Measurements from ENCODE around the gene ZNF740.

The ZNF740 gene

DNA sequence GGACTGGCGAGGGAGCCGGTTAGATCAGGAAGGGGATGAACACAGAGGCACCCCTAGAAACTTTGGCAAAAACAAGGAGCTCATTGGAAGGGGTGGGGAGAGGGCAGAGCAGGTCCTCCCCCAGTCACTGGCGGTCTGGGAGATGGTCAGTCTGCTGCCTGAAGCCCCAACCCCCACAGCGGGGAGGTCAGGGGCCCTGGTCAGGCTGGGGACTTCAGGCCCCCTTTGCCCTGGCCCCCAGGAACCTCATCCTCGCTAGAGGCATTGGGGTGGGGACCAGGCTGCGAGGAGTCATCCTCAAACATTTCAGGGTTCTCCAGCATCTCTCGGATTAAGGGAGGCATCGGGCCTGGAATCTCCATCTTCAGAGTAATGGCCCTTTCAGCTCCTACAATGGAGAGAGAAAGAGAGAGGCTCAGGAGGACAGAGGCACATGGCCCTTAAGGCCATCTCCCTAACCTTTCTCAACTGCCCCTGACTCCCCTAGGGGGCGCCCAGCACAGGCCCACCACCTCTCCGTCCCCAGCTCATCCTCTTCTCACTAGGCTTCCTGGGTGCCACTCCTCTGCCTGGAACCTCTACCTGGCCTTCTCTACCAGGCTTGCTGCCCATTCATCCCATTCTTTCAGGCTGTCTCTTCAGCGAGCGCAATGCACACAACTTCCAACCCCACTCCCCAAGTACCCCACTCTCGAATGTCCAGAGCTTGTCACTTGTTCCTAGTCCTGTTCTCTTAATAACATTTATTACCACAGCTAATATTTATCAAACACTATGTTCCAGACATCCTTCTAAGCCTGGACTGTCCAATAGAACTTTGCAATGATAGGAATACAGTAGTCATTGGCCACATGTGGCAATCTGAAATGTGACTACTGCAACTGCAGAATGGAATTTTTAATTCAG is 31.2 kb downstream of the ZNF740 start:
- TF ChIP-seq, protein P1, sequence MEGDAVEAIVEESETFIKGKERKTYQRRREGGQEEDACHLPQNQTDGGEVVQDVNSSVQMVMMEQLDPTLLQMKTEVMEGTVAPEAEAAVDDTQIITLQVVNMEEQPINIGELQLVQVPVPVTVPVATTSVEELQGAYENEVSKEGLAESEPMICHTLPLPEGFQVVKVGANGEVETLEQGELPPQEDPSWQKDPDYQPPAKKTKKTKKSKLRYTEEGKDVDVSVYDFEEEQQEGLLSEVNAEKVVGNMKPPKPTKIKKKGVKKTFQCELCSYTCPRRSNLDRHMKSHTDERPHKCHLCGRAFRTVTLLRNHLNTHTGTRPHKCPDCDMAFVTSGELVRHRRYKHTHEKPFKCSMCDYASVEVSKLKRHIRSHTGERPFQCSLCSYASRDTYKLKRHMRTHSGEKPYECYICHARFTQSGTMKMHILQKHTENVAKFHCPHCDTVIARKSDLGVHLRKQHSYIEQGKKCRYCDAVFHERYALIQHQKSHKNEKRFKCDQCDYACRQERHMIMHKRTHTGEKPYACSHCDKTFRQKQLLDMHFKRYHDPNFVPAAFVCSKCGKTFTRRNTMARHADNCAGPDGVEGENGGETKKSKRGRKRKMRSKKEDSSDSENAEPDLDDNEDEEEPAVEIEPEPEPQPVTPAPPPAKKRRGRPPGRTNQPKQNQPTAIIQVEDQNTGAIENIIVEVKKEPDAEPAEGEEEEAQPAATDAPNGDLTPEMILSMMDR (IDR thresholded peaks at IDR 0.05; ENCODE audit: insufficient read depth, low read length, missing control alignments), result peak; percentile 37
- no peak for DNase-seq (ENCODE audit: low read depth, low spot score)
- H3K4me3 ChIP-seq (ENCODE audit: low read depth, low read length), result no peak overlapping the region
- ChIA-PET POLR2A (no interaction called here), CTCF (interaction anchor here (0.6 to 24.6 kb wide), 28 partner anchors 8 to 145 kb away, joined by 3 to 659 read pairs (median 6); partner anchors contain the start of genes AAAS, ESPL1, MYG1 and PFDN5)

DNA sequence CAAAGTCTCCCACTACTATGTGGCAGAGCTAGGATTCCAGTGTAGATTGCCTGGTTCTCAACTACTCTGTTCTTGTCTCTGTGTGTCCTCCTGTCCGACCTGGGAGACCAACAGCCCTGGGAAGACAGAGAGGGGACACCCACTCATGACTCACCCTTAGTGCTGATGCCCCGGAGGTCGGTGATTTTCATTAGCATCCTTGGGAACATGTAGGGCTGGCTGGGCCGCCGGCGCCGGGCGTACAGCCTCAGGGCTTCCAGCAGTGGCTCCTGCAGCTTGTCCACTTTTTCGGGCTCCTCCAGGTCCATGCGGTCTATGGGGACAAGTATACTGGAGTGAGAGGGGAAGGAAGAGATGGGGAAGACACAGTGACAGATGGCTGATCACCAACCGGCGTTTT is 32.4 kb downstream of the ZNF740 start:
- H3K4me3 ChIP-seq (ENCODE audit: low read depth, low read length), result no peak overlapping the region
- DNase-seq (ENCODE audit: low read depth, low spot score), result no peak
- TF ChIP-seq, protein P1 (IDR thresholded peaks at IDR 0.05; ENCODE audit: insufficient read depth, low read length, missing control alignments), result no peak
- CTCF ChIA-PET, result interaction anchor here (0.7 to 24.6 kb wide), 29 partner anchors 8 to 296 kb away, joined by 3 to 659 read pairs (median 7); partner anchors contain the start of genes AAAS, ESPL1, MYG1 and PFDN5
- POLR2A ChIA-PET, result no interaction called here

DNA sequence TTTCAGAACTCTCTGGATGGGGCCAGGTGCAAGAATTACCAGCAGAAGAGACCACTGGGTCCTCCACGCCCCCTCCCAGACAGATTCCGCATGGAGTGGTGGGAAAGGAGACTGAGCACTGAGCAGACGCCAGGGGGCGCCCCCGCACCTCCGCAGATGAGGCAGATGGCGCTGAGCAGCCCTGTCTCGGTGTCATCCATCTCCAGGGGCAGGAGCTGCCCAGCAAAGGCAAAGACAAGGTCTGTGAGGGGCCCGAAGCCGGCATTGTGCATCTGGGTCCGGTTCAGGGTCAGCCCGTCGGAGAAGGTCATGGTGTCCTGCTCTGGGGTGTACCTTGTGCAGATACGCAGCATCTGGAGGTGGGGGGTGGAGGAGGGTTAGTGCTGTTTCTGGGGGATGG is 32.8 kb downstream of the ZNF740 start:
- DNase-seq (ENCODE audit: low read depth, low spot score), result no peak
- CTCF ChIA-PET, result interaction anchor here (0.6 to 24.6 kb wide), 38 partner anchors 8 to 305 kb away, joined by 3 to 659 read pairs (median 6); partner anchors contain the start of genes AAAS, ESPL1, MYG1 and PFDN5
- no peak overlapping the region for H3K4me3 ChIP-seq (ENCODE audit: low read depth, low read length)
- TF ChIP-seq, protein P1 (IDR thresholded peaks at IDR 0.05; ENCODE audit: insufficient read depth, low read length, missing control alignments), result peak; percentile 98
- POLR2A ChIA-PET, result interaction anchor here (0.7 kb wide), 1 partner anchor 82 kb away, joined by 4 read pairs; the partner anchor contains the start of gene PFDN5

DNA sequence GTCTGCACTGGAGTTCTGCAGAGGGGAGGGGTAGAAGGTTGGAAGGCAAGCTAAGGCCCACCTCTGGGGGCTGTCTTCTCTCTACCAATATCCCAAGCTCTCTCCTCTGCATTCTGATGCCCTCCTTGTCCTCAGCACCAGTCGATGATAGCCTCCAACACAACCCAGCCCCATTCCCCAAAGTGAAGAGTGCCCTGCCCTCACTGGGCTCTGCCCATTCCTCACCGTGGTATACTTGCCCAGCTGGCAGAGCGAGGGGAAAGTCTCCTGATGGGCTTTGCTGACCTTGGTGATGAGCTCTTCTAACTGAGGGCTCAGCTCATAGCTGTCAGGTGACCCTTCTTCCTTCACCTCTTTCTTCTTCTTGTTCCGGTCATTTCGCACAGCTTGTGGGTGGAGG is 33.7 kb downstream of the ZNF740 start:
- no peak overlapping the region for H3K4me3 ChIP-seq (ENCODE audit: low read depth, low read length)
- POLR2A ChIA-PET, result interaction anchor here (1.3 kb wide), 1 partner anchor 107 kb away, joined by 4 read pairs; the partner anchor contains the start of gene AAAS
- CTCF ChIA-PET, result interaction anchor here (0.9 to 24.6 kb wide), 31 partner anchors 9 to 294 kb away, joined by 3 to 659 read pairs (median 7); partner anchors contain the start of genes AAAS, ESPL1, MYG1 and PFDN5
- no peak for DNase-seq (ENCODE audit: low read depth, low spot score)
- TF ChIP-seq, protein P1 (IDR thresholded peaks at IDR 0.05; ENCODE audit: insufficient read depth, low read length, missing control alignments), result no peak

DNA sequence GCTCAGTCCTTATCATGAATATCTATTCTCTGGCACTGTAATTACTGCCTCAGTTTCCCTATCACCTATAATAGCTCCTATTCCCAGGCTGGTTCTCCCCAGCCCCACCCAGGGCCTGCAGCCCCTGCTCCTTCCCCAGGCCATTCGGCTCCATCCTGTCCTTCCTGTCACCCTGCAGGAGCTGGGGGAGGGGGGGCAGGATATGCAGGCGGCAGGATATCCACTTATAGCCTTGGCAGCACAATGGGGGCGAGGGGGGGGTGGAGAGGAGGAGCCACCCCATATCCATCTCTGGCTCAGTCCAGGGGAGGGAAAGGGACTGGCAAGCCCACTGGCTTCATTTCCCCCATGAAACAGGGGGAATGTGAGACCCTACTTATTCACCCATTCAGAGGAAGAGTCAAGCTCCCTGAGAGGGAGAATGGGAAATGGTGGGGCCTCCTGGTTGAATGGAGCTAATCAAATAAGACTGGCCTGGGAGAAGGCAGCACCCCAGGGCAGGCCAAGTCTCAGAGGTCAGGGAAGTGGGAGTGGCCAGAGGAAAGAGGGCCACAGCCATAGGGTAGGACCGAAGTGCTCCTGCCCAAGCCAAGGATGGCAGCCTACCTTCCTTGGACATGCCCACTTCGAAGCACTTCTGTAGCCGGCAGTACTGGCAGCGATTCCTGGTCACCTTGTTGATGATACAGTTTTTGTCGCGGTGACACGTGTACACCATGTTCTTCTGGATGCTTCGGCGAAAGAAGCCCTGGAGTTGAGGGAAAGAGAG is 34.3 kb downstream of the ZNF740 start:
- no peak overlapping the region for H3K4me3 ChIP-seq (ENCODE audit: low read depth, low read length)
- DNase-seq (ENCODE audit: low read depth, low spot score), result no peak
- ChIA-PET POLR2A (interaction anchor here (1.3 kb wide), 1 partner anchor 106 kb away, joined by 4 read pairs; the partner anchor contains the start of gene AAAS), CTCF (interaction anchor here (0.9 to 24.6 kb wide), 23 partner anchors 10 to 206 kb away, joined by 3 to 659 read pairs (median 8); partner anchors contain the start of genes AAAS, ESPL1, MYG1 and PFDN5)
- TF ChIP-seq, protein P1 (IDR thresholded peaks at IDR 0.05; ENCODE audit: insufficient read depth, low read length, missing control alignments), result no peak
